ENCODE data around the gene RAB38.

- no peak for TF ChIP-seq CTBP1 (IDR thresholded peaks at IDR 0.05; ENCODE audit: borderline replicate concordance)
- TF ChIP-seq ZNF384 (IDR thresholded peaks at IDR 0.05): no peak
- no peak for TF ChIP-seq PKNOX1 (IDR thresholded peaks at IDR 0.05)
- no peak for TF ChIP-seq FOXM1 (IDR thresholded peaks at IDR 0.05; ENCODE audit: borderline replicate concordance)
- no peak for TF ChIP-seq L3MBTL2 (conservative IDR thresholded peaks at IDR 0.05)
- TF ChIP-seq LEF1 (IDR thresholded peaks at IDR 0.05; ENCODE audit: borderline replicate concordance): no peak
- TF ChIP-seq SP1 (IDR thresholded peaks at IDR 0.05): no peak
- TF ChIP-seq FOXK2 (IDR thresholded peaks at IDR 0.05): no peak
- no peak for TF ChIP-seq NFRKB (IDR thresholded peaks at IDR 0.05)
- TF ChIP-seq SUZ12 (IDR thresholded peaks at IDR 0.05): no peak
- no peak for TF ChIP-seq ELF4 (IDR thresholded peaks at IDR 0.05)
These were observed 29.1 kb upstream of the RAB38 start for GRCh38 chr11:88204353-88204752.
